ENCODE results near the gene PCNX1. TPM values are rescaled to one million over a fixed set of nuclear protein-coding genes. Genes with fewer than 3 reads are reported as not detected.

PCNX1 gene
- total and polyA plus RNA-seq, 2 donors (not counting 1 experiment from before 2014, with no cell fraction given), result 17.0 to 84.5 TPM

GRCh38 chr14:71155743-71156142, 248.5 kb downstream of the PCNX1 start:
- Histone ChIP-seq H3K36me3 (replicated peaks in 1 of 2; ENCODE audit: control extremely low read depth in 1 of 2, control insufficient read depth in 1 of 2, extremely low read depth in 1 of 2, insufficient read depth in 2 of 2, low read length in 1 of 2) (no peaks in the 10 kb centered on the region), H4K20me1 (ENCODE audit: control insufficient read depth, insufficient read depth, low read length, poor library complexity, severe bottlenecking) (no peaks in the 10 kb centered on the region), H3K79me2 (ENCODE audit: control insufficient read depth, insufficient read depth, low read length) (no peaks in the 10 kb centered on the region), H3K4me2 (replicated peaks; ENCODE audit: low read depth, low read length, poor library complexity, severe bottlenecking) (no peak overlapping the region), H3K9me3 (ENCODE audit: control extremely low read depth in 1 of 3, control insufficient read depth in 2 of 3, insufficient read depth in 1 of 3, low read length in 2 of 3) (peaks cover 0 to 15% (median 4%) of the 10 kb centered on the region in 3 donors), H3K4me1 (ENCODE audit: control insufficient read depth in 2 of 2, insufficient read depth in 2 of 2, low read length in 2 of 2) (no peaks in the 10 kb centered on the region), H3K9ac (ENCODE audit: low read length) (no peak overlapping the region), H3K27ac (ENCODE audit: low read length in 2 of 2) (no peak overlapping the region), H3K27me3 (replicated peaks in 1 of 4; ENCODE audit: control extremely low read depth in 1 of 4, control insufficient read depth in 3 of 4, insufficient read depth in 4 of 4, low read length in 3 of 4) (peaks cover 0 to 12% (median 0%) of the 10 kb centered on the region in 4 experiments), H3K4me3 (ENCODE audit: control extremely low read depth in 1 of 5, extremely low read depth in 1 of 5, insufficient read depth in 1 of 5, low read depth in 2 of 5, low read length in 4 of 5) (no peak overlapping the region), H2AFZ (ENCODE audit: insufficient read depth, low read depth, low read length, poor library complexity, severe bottlenecking) (no peak overlapping the region)
- no peaks in the 10 kb centered on the region for H3K4me1 Mint-ChIP-seq
- no peak overlapping the region for H3K4me3 Mint-ChIP-seq
- H3K9me3 Mint-ChIP-seq (ENCODE audit: insufficient read depth), result peaks cover 4% of the 10 kb centered on the region
- ChIA-PET CTCF (no interaction called here), POLR2A (no interaction called here)
- H3K27me3 Mint-ChIP-seq, result peaks cover 5% of the 10 kb centered on the region
- TF ChIP-seq EZH2 (IDR thresholded peaks at IDR 0.05; ENCODE audit: borderline replicate concordance, insufficient read depth, low read depth, low read length, poor library complexity, severe bottlenecking), result no peak
- TF ChIP-seq CTCF (IDR thresholded peaks at IDR 0.05), result no peak
- intact Hi-C loops (cut with micrococcal nuclease), result no loop called here
- H3K27ac Mint-ChIP-seq, result no peak overlapping the region
- DNase-seq (no peak), ATAC-seq (ENCODE audit: low read depth) (no peak)
- WGBS (ENCODE audit: insufficient coverage), result 100% methylated on average over 1 of the region's 5 CpGs

- intact Hi-C loops (cut with micrococcal nuclease), result no loop called here
- DNase-seq (no peak), ATAC-seq (ENCODE audit: low read depth) (no peak)
- no peaks in the 10 kb centered on the region for H3K9me3 Mint-ChIP-seq (ENCODE audit: insufficient read depth)
- no peak for TF ChIP-seq CTCF (IDR thresholded peaks at IDR 0.05)
- no peak for TF ChIP-seq EZH2 (IDR thresholded peaks at IDR 0.05; ENCODE audit: borderline replicate concordance, insufficient read depth, low read depth, low read length, poor library complexity, severe bottlenecking)
- Histone ChIP-seq H4K20me1 (ENCODE audit: control insufficient read depth, insufficient read depth, low read length, poor library complexity, severe bottlenecking) (no peaks in the 10 kb centered on the region), H3K4me1 (ENCODE audit: control insufficient read depth in 2 of 2, insufficient read depth in 2 of 2, low read length in 2 of 2) (peaks cover 0 to 2% of the 10 kb centered on the region in 2 donors), H3K27me3 (replicated peaks in 1 of 4; ENCODE audit: control extremely low read depth in 1 of 4, control insufficient read depth in 3 of 4, insufficient read depth in 4 of 4, low read length in 3 of 4) (peaks cover 0 to 2% (median 0%) of the 10 kb centered on the region in 4 experiments), H3K79me2 (ENCODE audit: control insufficient read depth, insufficient read depth, low read length) (no peaks in the 10 kb centered on the region), H3K9me3 (ENCODE audit: control extremely low read depth in 1 of 3, control insufficient read depth in 2 of 3, insufficient read depth in 1 of 3, low read length in 2 of 3) (peaks cover 0 to 6% (median 4%) of the 10 kb centered on the region in 3 donors), H3K36me3 (replicated peaks in 1 of 2; ENCODE audit: control extremely low read depth in 1 of 2, control insufficient read depth in 1 of 2, extremely low read depth in 1 of 2, insufficient read depth in 2 of 2, low read length in 1 of 2) (no peaks in the 10 kb centered on the region), H3K4me3 (ENCODE audit: control extremely low read depth in 1 of 5, extremely low read depth in 1 of 5, insufficient read depth in 1 of 5, low read depth in 2 of 5, low read length in 4 of 5) (no peak overlapping the region), H3K9ac (ENCODE audit: low read length) (no peak overlapping the region), H3K27ac (ENCODE audit: low read length in 2 of 2) (no peak overlapping the region), H3K4me2 (replicated peaks; ENCODE audit: low read depth, low read length, poor library complexity, severe bottlenecking) (no peak overlapping the region), H2AFZ (ENCODE audit: insufficient read depth, low read depth, low read length, poor library complexity, severe bottlenecking) (no peak overlapping the region)
- peak overlapping the region; percentile 32 for H3K27ac Mint-ChIP-seq
- H3K4me1 Mint-ChIP-seq, result peaks cover 3% of the 10 kb centered on the region
- no peak overlapping the region for H3K4me3 Mint-ChIP-seq
- ChIA-PET CTCF (no interaction called here), POLR2A (no interaction called here)
- peaks cover 20% of the 10 kb centered on the region for H3K27me3 Mint-ChIP-seq
- 72% methylated on average over 4 of the region's 6 CpGs for WGBS (ENCODE audit: insufficient coverage)
Observed at GRCh38 chr14:71163050-71163841, 256.0 kb downstream of the PCNX1 start.
